ENCODE data around the gene APBB1IP.
"Not testable (repeated sequence)": the region's sequence is repeated elsewhere in the genome, so short reads cannot be mapped to it uniquely, and the experiment has no call there.

APBB1IP gene

DNA sequence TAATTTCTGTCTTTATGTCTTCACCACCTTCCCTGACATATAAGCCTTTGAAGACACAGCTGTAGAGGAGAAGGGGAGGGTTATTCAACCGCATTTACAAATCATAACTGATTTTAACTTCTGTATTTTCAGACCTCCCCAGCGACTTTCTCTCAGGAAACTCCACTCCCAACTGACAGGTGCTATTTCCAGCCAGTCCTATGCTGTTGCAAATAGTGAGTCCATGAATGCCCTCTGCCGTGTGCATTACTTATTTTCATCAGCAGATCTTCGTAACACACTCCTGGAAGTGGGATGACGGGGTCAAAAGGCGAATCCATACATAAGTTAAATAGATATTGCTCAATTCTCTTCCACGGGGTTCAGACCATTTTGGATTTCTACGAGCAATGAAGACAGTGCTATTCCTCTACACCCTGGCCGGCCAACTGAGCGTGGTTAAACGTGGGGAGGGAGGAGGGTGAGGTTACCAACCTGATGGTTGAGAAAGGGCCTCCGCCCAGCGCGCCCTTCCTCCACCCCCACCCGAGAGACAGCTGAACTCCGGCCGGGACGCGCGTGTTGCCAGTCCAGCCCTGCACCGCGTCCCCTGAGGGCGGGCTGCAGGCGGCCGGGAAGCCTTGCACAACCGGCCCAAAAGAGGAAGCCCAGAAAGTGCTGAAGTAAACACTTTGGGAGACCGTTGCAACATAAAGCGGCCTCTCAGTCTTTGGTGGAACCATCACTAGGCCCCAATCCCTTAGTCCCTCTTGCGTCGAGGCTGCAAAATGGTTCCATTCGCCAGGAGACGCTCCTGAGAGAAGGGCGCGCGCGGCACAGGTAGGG, at the start of gene APBB1IP:
Gene APBB1IP (plus strand): TSS at position 705 of the 825 bp plus-strand sequence. CDS start 53,986 bp downstream, outside the sequence.
- no peak for DNase-seq

- no peak for DNase-seq
Measured at GRCh38 chr10:26389533-26389932, 48.6 kb upstream of the APBB1IP start.

DNA sequence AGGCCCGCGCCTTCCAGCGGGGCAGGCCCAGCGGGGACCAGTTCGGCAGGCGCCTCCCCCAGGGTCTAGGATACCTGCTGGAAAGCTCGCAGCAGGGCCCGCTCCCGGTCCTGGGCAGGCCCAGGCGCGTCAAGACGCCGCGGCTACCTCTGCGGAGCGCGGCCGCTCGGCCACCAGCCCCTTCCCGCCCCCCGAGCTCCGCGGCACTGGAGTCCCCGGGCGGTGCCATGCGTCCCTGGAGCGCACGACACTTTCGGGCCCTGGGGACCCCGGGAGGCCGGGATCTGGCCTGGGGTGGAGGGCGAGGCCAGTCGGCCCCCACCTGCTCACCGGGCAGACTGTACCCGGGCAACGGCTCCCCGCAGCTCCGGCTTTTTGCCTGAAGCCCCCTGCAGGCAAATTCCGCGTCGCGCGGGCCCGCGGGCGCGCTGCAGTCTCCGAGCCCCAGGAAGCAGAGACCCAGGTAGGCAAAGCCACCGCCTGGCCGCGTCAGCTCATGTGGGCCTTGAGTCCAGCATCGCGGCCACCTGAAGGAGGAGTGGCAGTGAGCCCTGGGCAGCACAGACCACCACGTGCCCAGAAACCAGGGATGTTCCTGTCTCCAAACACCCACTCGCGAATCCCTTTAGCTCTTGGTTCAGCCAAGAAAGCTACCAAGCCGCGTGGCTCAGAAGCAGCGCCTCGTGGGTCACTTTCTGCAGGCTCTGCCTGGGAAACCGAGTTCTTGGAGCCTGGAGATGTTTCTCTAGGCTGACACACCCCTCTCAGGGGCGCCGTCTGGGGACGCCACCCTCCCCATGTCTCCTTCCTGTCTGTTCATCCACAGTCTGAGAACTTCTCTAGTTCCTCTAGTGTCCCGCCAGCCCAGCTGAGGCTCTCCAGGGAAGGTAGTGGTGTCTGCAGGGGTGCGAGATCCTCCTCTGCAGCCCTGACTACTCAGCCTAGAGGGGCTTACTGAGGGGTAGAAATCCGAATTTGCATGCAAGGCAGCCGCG, 46.1 kb upstream of the APBB1IP start:
- no peak for DNase-seq

DNA sequence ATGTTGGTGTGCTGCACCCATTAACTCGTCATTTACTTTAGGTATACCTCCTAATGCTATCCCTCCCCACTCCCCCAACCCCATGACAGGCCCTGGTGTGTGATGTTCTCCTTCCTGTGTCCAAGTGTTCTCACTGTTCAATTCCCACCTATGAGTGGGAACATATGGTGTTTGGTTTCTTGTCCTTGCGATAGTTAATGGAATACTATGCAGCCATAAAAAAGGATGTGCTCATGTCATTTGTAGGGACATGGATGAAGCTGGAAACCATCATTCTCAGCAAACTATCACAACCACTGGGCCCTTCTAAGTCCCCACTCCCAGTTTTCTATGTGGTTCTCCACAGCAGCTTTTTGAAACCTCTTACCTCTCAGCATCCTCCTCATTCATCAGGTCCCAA, 39.8 kb upstream of the APBB1IP start:
- not testable (repeated sequence) for DNase-seq

DNA sequence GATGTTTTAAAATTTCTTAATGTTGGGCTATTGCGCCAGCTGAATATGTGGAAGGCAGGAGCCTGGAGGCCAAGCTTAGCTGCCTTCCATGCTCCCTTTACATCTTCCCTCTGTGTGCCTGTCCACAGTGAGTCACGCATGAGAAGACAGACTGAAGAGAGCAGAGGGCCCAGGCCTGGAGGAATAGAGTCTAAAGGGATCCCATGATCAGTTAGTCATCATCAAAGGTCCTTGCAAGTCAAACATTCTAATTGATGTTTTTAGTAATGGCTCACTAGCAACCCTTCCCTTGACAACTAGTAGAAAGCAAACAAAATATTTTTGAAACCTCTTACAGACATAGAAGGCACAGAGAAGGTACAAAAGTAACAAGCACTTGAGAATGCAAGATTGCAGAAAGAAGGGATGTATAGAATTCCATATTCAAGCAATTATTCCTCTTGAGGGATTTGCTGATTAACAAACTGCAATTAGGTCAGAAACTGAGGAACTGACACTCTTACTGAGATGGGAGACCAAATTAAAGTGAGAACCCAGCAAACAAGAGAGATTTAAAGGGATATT, 30.7 kb upstream of the APBB1IP start:
- DNase-seq, result no peak

DNA sequence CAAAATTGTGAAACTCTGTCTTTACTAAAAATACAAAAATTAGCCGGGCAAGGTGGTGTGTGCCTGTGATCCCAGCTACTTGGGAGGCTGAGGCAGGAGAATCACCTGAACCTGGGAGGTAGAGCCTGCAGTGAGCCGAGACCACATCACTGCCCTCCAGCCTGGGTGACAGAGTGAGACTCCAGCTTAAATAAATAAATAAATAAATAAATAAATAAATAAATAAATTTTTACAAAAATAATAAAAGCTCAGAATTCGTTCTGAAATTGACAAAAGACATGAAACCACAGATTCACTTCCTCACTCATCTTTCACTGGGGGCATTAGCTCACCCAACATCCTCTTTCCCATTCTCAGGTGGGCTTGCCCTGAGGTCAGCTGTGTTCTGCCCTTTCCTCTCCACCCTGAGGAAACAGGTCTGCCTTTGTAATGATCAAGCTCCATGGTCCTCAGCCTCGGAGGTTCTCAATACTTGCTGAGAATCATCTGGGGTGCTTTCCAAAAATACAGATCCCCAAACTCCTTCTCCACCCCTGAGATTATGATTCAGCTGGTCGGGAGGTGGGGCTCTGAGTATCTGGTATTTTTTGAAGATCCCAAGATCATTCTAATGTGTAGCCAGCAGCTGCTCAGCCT, 29.2 kb upstream of the APBB1IP start:
- no peak for DNase-seq

GRCh38 chr10:26410356-26410755, 27.8 kb upstream of the APBB1IP start:
- DNase-seq, result no peak

DNA sequence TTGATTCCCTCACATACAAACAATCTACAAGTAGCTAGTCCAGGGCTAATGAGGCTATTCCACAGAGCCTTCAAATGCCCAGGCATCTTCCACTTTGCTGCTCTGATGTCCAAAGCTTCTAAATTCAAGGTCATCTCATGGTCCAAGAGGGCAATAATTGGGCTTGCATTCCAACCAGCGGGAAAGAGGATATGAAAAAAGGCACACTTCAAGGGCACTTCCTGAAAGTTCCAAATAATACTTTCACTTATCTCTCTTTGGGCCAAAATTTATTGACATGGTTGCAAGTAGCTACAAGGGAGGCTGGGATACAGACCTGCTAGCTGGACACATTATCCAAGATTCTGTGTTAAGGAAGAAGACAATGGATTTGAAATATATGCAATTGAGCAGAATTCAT, 25.2 kb upstream of the APBB1IP start:
- no peak for DNase-seq

DNA sequence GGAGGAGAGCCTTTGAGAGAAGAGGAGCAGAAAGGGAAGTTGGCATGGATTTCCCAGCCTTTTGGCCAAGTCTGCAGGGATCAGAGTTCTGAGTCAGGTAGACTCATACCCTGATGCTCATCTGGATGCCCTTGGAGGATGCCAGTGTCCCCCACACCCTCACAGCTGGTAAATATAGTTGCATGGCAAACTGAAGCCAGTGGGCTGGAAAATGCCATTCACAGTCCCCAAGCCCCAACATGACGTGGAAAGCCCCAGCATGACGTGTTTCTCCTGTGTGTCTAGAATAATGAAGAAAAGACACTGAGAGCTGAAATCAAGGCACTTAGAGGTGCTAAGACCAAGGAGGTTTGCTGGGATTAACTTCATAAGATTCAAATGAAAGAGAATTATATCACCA, 24.8 kb upstream of the APBB1IP start:
- no peak for DNase-seq

GRCh38 chr10:26417136-26417535, 21.0 kb upstream of the APBB1IP start:
- DNase-seq, result no peak

DNA sequence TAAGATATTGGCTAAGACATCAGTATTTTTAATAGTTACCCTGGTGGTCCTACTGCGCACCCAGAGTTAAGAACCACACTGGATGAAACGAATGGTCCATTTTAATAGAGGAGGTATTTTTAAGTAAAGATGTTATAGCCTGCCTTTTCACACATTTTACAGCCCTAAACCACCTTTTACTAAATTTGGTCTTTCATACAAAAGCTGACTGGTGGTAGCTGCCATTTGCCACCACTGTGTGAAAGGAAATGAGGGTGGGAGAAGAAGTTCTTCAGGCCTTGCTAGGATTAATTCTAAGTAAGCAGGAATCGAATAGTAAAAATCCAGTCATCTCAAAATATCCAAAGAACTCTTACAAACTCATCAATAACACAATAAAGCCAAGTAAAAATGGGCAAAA, 15.2 kb upstream of the APBB1IP start:
- no peak for DNase-seq

- DNase-seq, result no peak
Measured at GRCh38 chr10:26423722-26424121, 14.4 kb upstream of the APBB1IP start.

GRCh38 chr10:26430641-26431163, 7.4 kb upstream of the APBB1IP start:
- DNase-seq, result no peak

GRCh38 chr10:26432938-26433337, 5.2 kb upstream of the APBB1IP start:
- no peak for DNase-seq

- no peak for DNase-seq
Measured at GRCh38 chr10:26435852-26436251, 2.3 kb upstream of the APBB1IP start.

- no peak for DNase-seq
Measured at GRCh38 chr10:26436848-26437247, 1.3 kb upstream of the APBB1IP start.

DNA sequence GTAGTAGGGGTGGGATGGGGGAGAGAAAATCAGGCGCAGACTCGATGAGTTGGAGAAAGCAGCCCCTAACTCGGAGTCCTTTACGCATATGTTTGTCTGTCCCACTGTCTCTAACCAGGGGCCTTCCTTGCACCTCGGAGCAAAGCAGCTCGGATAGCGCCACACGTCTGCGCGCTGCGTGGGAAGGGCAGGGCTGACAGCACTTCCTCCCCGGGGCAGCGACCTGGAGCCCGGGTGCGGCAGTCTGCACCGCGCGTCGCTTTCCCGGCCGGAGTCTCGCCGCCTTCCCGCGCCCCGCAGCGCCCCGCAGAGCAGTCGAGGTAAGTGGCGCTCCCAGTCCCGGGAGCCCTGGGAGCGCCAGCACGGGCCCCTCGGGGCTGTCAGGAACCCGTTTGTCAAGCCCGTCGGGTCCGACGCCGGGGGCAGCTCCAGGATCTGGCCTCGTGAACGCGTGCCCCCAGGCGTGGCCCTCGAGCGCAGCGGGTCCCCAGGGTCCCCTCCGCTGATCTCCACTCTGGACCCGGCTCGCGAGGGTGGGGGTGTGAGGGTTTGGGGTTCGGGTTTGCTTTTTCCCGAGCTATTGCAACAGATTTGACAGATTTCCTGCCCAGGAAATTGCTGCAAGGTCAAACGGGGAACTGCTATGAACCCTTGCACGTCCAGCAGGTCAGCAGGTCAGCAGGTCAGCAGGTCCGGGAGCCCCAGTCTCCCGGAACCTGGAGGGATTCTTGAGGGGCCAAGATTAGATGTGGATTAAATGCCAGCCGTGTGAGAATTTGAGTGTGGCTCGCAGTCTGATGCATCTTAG, 597 bp downstream of the APBB1IP start:
- DNase-seq, result no peak

- DNase-seq, result no peak
Measured at GRCh38 chr10:26439406-26440087, 1.4 kb downstream of the APBB1IP start.

GRCh38 chr10:26440088-26440470, 1.9 kb downstream of the APBB1IP start:
- no peak for DNase-seq

GRCh38 chr10:26441491-26442214, 3.5 kb downstream of the APBB1IP start:
- no peak for DNase-seq
